ENCODE data around the gene UTP20. TPM values are rescaled to one million over a fixed set of nuclear protein-coding genes. Genes with fewer than 3 reads are reported as not detected.

UTP20 gene
- total and polyA plus RNA-seq, 2 of the 4 experiments (the other 2 are of a cell fraction), result 6.8 to 22.0 TPM

- Histone ChIP-seq H2BK20ac (ENCODE audit: low read depth, low read length) (no peak overlapping the region), H4K8ac (ENCODE audit: low read depth in 2 of 2, low read length in 2 of 2) (no peak overlapping the region), H4K20me1 (ENCODE audit: insufficient read depth, low read length) (no peaks in the 10 kb centered on the region), H3K36me3 (ENCODE audit: control insufficient read depth, insufficient read depth, low read length) (peaks cover 21% of the 10 kb centered on the region), H3K27ac (ENCODE audit: insufficient read depth, low read length) (no peak overlapping the region), H2BK120ac (ENCODE audit: low read depth, low read length) (no peak overlapping the region), H3K4ac (ENCODE audit: low read depth, low read length) (no peak overlapping the region), H3K4me3 (ENCODE audit: insufficient read depth, low read depth, low read length) (no peak overlapping the region), H3K4me2 (ENCODE audit: low read depth, low read length) (no peak overlapping the region), H3K4me1 (ENCODE audit: control insufficient read depth, insufficient read depth, low read length) (peaks cover 1% of the 10 kb centered on the region), H3K9me3 (ENCODE audit: control insufficient read depth, insufficient read depth, low read length) (no peaks in the 10 kb centered on the region), H3K56ac (ENCODE audit: extremely low read depth, insufficient read depth, low read length) (no peak overlapping the region), H2AK9ac (replicated peaks; ENCODE audit: low read depth, low read length, poor library complexity) (no peak overlapping the region), H2AFZ (replicated peaks; ENCODE audit: low read length, poor library complexity) (no peak overlapping the region), H4K5ac (ENCODE audit: low read depth, low read length) (no peak overlapping the region), H4K91ac (ENCODE audit: insufficient read depth, low read depth, low read length) (no peak overlapping the region), H3K18ac (ENCODE audit: low read depth, low read length) (no peak overlapping the region), H2BK5ac (ENCODE audit: low read depth, low read length, poor library complexity, severe bottlenecking) (no peak overlapping the region), H2BK15ac (ENCODE audit: low read depth, low read length) (no peak overlapping the region), H3K79me1 (ENCODE audit: low read depth in 1 of 2, low read length in 2 of 2) (no peaks in the 10 kb centered on the region), H3K27me3 (ENCODE audit: control insufficient read depth, insufficient read depth, low read length) (no peaks in the 10 kb centered on the region), H3K23ac (ENCODE audit: low read depth, low read length) (no peak overlapping the region), H3K14ac (replicated peaks; ENCODE audit: low read depth, low read length) (no peak overlapping the region), H3K9ac (ENCODE audit: low read depth, low read length) (no peak overlapping the region), H2AK5ac (ENCODE audit: low read depth, low read length) (no peak overlapping the region), H3K9me1 (ENCODE audit: insufficient read depth, low read length) (no peaks in the 10 kb centered on the region; the same call in 1 of the 2 replicates)
- no TSS peak for BruUV-seq (replicated peaks)
- dilution Hi-C loops (cut with HindIII; ENCODE audit: low sequenced_read_pairs, unreplicated experiment) (no loop called here), intact Hi-C loops (cut with micrococcal nuclease) (loop anchor here (10.0 kb wide), 1 partner anchor 385 kb away; no protein-coding TSS in a partner anchor), in situ Hi-C loops (cut with MboI; ENCODE audit: low sequenced_read_pairs) (no loop called here)
- DNase-seq (peak; percentile 12), ATAC-seq (ENCODE audit: low read depth) (no peak)
- no peak for TF ChIP-seq USF2 (IDR thresholded peaks at IDR 0.05; ENCODE audit: low read depth, low read length)
- no peak for TF ChIP-seq RFX5 (IDR thresholded peaks at IDR 0.05; ENCODE audit: low read depth, low read length)
- no peak for TF ChIP-seq POLR2A (IDR thresholded peaks at IDR 0.05; ENCODE audit: low read depth, low read length)
- no peak for TF ChIP-seq MAZ (IDR thresholded peaks at IDR 0.05; ENCODE audit: borderline replicate concordance, low read depth, low read length)
- TF ChIP-seq BHLHE40 (IDR thresholded peaks at IDR 0.05; ENCODE audit: low read depth, low read length), result no peak
- TF ChIP-seq, protein P1, sequence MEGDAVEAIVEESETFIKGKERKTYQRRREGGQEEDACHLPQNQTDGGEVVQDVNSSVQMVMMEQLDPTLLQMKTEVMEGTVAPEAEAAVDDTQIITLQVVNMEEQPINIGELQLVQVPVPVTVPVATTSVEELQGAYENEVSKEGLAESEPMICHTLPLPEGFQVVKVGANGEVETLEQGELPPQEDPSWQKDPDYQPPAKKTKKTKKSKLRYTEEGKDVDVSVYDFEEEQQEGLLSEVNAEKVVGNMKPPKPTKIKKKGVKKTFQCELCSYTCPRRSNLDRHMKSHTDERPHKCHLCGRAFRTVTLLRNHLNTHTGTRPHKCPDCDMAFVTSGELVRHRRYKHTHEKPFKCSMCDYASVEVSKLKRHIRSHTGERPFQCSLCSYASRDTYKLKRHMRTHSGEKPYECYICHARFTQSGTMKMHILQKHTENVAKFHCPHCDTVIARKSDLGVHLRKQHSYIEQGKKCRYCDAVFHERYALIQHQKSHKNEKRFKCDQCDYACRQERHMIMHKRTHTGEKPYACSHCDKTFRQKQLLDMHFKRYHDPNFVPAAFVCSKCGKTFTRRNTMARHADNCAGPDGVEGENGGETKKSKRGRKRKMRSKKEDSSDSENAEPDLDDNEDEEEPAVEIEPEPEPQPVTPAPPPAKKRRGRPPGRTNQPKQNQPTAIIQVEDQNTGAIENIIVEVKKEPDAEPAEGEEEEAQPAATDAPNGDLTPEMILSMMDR (conservative IDR thresholded peaks at IDR 0.05; ENCODE audit: low read depth, low read length), result no peak
- TF ChIP-seq MAFK (IDR thresholded peaks at IDR 0.05; ENCODE audit: low read depth, low read length), result no peak
- TF ChIP-seq FOS (IDR thresholded peaks at IDR 0.05; ENCODE audit: low read depth, low read length), result no peak
- TF ChIP-seq RAD21 (IDR thresholded peaks at IDR 0.05; ENCODE audit: low read length), result no peak
- TF ChIP-seq, protein P2, sequence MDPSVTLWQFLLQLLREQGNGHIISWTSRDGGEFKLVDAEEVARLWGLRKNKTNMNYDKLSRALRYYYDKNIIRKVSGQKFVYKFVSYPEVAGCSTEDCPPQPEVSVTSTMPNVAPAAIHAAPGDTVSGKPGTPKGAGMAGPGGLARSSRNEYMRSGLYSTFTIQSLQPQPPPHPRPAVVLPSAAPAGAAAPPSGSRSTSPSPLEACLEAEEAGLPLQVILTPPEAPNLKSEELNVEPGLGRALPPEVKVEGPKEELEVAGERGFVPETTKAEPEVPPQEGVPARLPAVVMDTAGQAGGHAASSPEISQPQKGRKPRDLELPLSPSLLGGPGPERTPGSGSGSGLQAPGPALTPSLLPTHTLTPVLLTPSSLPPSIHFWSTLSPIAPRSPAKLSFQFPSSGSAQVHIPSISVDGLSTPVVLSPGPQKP (IDR thresholded peaks at IDR 0.05; ENCODE audit: borderline replicate concordance, low read depth, low read length), result no peak
- TF ChIP-seq CHD1 (IDR thresholded peaks at IDR 0.05; ENCODE audit: low read depth, low read length), result no peak
- WGBS, 2 experiments (ENCODE audit: extremely low coverage in 2 of 2, insufficient read length in 1 of 2), result no CpG with 5 or more reads among the region's 3 CpGs
- CTCF ChIA-PET, result no interaction called here
- POLR2A ChIA-PET (ENCODE audit: unreplicated experiment), result no interaction called here
These were observed 20.0 kb downstream of the UTP20 start for GRCh38 chr12:101299931-101300330.

Measured in IMR-90 (cell line).